Chondrocyte (in vitro differentiated cells): ENCODE results near the gene NEMP2. TPM values are rescaled to one million over a fixed set of nuclear protein-coding genes. Genes with fewer than 3 reads are reported as not detected.

ENCODE experiments used
- DNase-seq: peaks from one replicate; pipeline ENCODE4 v3.0.0; 2021; ENCODE audit warnings: mixed read lengths, low spot score
- H3K27ac Mint-ChIP-seq: one replicate; pipeline ENCODE4 v1.8.0; 2021; ENCODE audit warnings: mild to moderate bottlenecking, moderate library complexity, mixed read lengths; ENCODE audit not compliant: unreplicated experiment
- H3K27me3 Mint-ChIP-seq: 2 replicates; pipeline ENCODE4 v1.8.0; 2021; ENCODE audit warnings: low read depth, mixed read lengths
- H3K36me3 Mint-ChIP-seq: 2 replicates; pipeline ENCODE4 v1.8.0; 2021; ENCODE audit warnings: low read depth, mixed read lengths
- H3K4me1 Mint-ChIP-seq: 2 replicates; pipeline ENCODE4 v1.8.0; 2021; ENCODE audit warnings: low read depth, mild to moderate bottlenecking, mixed read lengths
- H3K4me3 Mint-ChIP-seq: one replicate; pipeline ENCODE4 v1.8.0; 2021; ENCODE audit warnings: mild to moderate bottlenecking, moderate library complexity, mixed read lengths; ENCODE audit not compliant: unreplicated experiment
- H3K9me3 Mint-ChIP-seq: 2 replicates; pipeline ENCODE4 v1.8.0; 2021; ENCODE audit warnings: low read depth, mixed read lengths
- CTCF ChIP-seq: fragments of 200-600 bp; sonication (generic); IDR thresholded peaks from 2 replicates; pipeline ENCODE4 v1.5.0; 2021; ENCODE audit warnings: antibody characterized with exemption, mild to moderate bottlenecking, moderate library complexity
- long read RNA-seq: library from polyadenylated mRNA; stranded (forward); transcript quantifications from one replicate; pipeline ENCODE4 v2.0.0, GENCODE V29; 2021
- total RNA-seq: library from RNA; stranded (reverse); gene quantifications from 3 replicates; pipeline ENCODE4 v1.2.1, GENCODE V29; 2021

NEMP2 gene
- total RNA-seq = 7.9 to 9.6 TPM (median 8.9 TPM) in 3 replicates
- long read RNA-seq, full-length matches to known transcripts = 3 of 12 reads
- long read RNA-seq, partial matches to known transcripts = 1 of 12 reads
- long read RNA-seq, other reads (novel, unspliced or antisense) = 8 of 12 reads

DNA sequence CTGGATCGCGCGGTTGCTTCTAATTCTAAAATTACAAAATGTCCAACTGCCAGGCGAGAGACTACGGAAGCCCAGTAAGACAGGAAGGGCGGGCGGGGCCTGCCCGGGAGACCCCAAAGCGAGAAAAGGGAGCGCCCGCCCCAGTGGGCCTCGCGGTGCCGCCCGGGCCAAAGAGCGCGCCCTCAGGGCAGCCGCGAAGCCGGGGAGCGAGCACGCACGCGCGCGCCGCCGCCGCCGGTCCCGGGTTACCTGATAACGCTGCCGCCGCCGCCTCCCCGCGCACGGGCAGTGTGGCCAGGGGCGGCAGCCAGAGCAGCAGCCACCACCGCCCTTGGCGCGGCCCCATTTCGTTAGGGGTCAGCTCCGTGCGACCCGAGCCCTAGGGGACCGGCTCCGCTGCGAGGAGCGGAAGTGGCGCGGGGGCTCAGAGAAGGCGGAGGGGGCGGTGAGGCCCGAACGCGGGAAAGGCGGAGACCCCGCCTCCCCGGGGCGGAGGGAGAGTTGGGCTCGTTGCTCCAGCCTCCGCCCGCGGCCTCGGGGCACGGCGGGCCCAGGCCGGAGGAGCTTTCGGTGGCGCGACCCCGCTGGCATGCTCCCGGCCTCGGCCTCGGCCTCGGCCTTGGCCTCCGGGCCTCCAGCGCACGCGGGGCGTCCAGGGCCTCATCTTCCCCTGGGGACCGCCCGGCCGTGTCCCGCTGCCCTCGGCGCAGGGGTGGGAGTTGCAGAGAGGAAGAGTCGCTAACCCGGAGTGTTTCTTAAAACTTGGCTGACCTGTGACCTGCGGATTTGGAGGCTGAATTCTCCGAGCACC is at the start of gene NEMP2:
Gene NEMP2, minus strand, starts transcription at position 413 of the 811 bp plus-strand sequence. Its CDS starts 67 bp downstream, at position 346.
- peaks cover 59% of the 10 kb centered on the region for H3K4me1 Mint-ChIP-seq
- peak; percentile 92 for DNase-seq
- peak; percentile 16 for TF ChIP-seq CTCF

DNA sequence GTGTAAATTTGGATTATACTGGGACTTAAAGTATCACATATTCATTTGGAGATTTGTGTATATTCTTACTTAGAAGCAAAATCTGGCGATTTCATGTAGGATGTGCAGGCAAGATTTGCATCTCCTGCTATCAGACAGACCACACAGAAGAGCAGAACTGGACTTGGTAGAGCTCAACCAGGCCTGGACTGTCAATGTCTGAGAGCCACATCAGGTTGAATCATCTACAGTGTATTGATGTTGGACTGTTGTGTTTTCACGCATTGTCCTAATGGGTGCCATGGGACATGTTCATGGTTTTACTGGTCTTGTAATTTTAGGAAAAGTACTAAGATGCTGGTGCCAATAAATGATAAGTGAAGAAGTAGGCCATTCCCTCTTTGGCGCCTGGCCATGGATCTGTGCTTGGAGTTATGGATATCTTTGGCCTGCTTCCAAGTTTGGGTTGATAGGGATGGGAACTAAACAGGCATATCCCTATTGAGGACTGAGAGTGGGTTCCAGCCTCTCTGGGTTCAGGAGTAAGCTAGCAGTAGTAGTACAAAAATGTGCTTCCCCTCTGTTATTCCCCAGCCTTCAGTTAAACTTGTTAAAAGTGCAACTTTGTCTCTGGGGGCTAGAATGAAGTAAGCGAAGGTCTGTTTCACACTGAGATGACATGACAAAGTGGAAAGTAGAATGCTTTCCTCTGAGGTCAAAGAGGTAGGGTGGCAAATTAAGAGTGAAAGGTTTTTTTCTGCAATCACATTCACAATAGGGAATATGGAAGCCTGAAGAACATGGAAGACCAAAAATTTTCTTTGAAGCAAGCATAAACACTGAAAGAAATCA is 49.2 kb upstream of the NEMP2 start:
- Mint-ChIP-seq H3K36me3 (no peaks in the 10 kb centered on the region), H3K27me3 (no peaks in the 10 kb centered on the region), H3K9me3 (peaks cover 3% of the 10 kb centered on the region), H3K4me1 (peaks cover 38% of the 10 kb centered on the region), H3K27ac (no peak overlapping the region), H3K4me3 (no peak overlapping the region)
- no peak for DNase-seq
- TF ChIP-seq CTCF = no peak

More for the DNA sequence above, at the start of gene NEMP2:
- peaks cover 11% of the 10 kb centered on the region for H3K36me3 Mint-ChIP-seq
- no peaks in the 10 kb centered on the region for H3K27me3 Mint-ChIP-seq
- peaks cover 21% of the 10 kb centered on the region for H3K9me3 Mint-ChIP-seq
- H3K27ac Mint-ChIP-seq = peak within 1 kb of the TSS; percentile 93
- H3K4me3 Mint-ChIP-seq = peak within 1 kb of the TSS; percentile 87

GRCh38 chr2:190582736-190583506 is 48.4 kb upstream of the NEMP2 start:
- Mint-ChIP-seq H3K4me3 (no peak overlapping the region), H3K27me3 (no peaks in the 10 kb centered on the region), H3K36me3 (no peaks in the 10 kb centered on the region), H3K9me3 (peaks cover 3% of the 10 kb centered on the region), H3K27ac (peak overlapping the region; percentile 47), H3K4me1 (peaks cover 46% of the 10 kb centered on the region)
- TF ChIP-seq CTCF = no peak
- DNase-seq = no peak

DNA sequence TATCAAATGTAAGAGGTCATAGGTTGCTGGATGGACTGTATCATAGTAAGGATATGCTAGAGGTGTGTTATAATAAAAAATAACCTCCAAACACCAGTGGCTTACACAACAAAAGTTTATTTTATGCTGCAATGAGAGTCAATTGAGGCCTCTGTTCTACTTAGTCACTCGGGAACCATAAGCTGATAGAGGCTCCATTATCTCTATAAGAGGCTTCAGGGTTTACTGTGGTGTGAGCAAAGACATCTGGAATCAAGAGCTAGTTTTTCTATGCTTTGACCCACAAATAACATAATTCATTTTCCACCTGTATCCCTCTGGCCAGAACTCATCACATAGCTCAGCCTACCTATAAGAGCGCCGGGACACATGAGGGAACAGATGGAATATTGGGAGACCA is 47.5 kb upstream of the NEMP2 start:
- H3K36me3 Mint-ChIP-seq = no peaks in the 10 kb centered on the region
- no peak overlapping the region for H3K27ac Mint-ChIP-seq
- peaks cover 50% of the 10 kb centered on the region for H3K4me1 Mint-ChIP-seq
- no peak overlapping the region for H3K4me3 Mint-ChIP-seq
- no peaks in the 10 kb centered on the region for H3K9me3 Mint-ChIP-seq
- no peak for DNase-seq
- TF ChIP-seq CTCF = no peak
- H3K27me3 Mint-ChIP-seq = no peaks in the 10 kb centered on the region
